ENCODE measurements around the gene CENPX. TPM values are rescaled to one million over a fixed set of nuclear protein-coding genes. Genes with fewer than 3 reads are reported as not detected.

Gene CENPX
- total RNA-seq, 4 donors from 2014 or later, result 52.1 to 144 (median 106) TPM

- Histone ChIP-seq H3K27ac (no peak overlapping the region), H3K4me3 (no peak overlapping the region), H3K27me3 (no peaks in the 10 kb centered on the region), H3K36me3 (peaks cover 0 to 21% (median 4%) of the 10 kb centered on the region in 3 donors), H3K9me3 (no peaks in the 10 kb centered on the region), H3K4me1 (peaks cover 21 to 56% (median 32%) of the 10 kb centered on the region in 3 donors)
- TF ChIP-seq, protein P1, sequence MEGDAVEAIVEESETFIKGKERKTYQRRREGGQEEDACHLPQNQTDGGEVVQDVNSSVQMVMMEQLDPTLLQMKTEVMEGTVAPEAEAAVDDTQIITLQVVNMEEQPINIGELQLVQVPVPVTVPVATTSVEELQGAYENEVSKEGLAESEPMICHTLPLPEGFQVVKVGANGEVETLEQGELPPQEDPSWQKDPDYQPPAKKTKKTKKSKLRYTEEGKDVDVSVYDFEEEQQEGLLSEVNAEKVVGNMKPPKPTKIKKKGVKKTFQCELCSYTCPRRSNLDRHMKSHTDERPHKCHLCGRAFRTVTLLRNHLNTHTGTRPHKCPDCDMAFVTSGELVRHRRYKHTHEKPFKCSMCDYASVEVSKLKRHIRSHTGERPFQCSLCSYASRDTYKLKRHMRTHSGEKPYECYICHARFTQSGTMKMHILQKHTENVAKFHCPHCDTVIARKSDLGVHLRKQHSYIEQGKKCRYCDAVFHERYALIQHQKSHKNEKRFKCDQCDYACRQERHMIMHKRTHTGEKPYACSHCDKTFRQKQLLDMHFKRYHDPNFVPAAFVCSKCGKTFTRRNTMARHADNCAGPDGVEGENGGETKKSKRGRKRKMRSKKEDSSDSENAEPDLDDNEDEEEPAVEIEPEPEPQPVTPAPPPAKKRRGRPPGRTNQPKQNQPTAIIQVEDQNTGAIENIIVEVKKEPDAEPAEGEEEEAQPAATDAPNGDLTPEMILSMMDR (IDR thresholded peaks at IDR 0.05), result no peak
- no peak for TF ChIP-seq POLR2A (IDR thresholded peaks at IDR 0.05)
- 84 to 95% methylated on average over 2 to 9 of the region's 33 CpGs for WGBS, 2 donors
- intact Hi-C loops (cut with DNase I), result no loop called here
- no peak for DNase-seq
Observed at GRCh38 chr17:82018989-82019689, 3.5 kb downstream of the CENPX start.

DNA sequence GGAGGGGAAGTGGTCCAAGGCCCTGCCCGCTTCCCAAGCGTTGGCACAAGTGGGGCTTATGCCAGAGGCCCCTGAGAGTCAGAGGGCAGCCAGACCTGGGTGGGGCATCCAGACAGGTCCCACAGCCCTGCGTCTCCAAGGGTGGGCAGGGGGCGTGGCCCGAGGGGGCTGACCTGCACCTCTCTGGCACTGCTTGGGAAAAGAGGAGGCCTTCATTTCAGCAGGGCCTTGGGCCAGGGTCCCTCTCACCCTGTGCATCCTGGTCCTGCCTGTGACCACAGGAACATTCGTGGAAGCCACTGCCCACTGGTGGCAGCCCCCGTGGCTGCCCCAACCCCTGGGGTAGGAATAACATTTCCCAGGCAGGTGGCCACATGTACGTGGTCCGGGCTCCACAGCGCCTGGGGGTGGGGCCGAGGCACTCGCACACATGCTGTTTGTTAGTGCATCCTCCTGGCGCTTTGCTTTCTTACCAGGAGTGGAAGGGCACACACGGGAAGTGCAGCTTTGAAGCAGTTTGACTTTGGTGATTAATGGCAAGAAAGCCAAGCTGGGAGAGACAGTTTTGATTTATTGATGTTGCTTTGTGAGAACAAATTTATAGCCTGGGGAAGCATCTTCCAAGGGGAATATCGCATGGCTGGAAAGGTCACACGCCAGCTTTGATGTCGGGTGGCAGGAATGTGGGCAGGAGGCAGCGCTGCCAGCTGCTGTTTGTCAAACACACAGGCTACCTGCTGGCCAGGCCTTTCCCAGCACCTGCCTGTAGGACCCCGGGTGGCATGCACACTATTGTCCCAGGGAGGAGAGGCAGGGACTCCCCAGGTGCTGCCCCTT is 4.3 kb downstream of the CENPX start:
- no peak for DNase-seq
- 37 to 64% methylated on average over 9 to 12 of the region's 19 CpGs for WGBS, 2 donors
- H3K9me3 ChIP-seq, result no peaks in the 10 kb centered on the region
- H3K27me3 ChIP-seq, result no peaks in the 10 kb centered on the region
- intact Hi-C loops (cut with DNase I), result no loop called here
- peaks cover 0 to 21% (median 4%) of the 10 kb centered on the region in 3 donors for H3K36me3 ChIP-seq
- H3K4me1 ChIP-seq, result peaks cover 16 to 56% (median 28%) of the 10 kb centered on the region in 3 donors
- no peak overlapping the region for H3K4me3 ChIP-seq
- no peak for TF ChIP-seq POLR2A (IDR thresholded peaks at IDR 0.05)
- TF ChIP-seq, protein P1 (IDR thresholded peaks at IDR 0.05), result no peak
- no peak overlapping the region for H3K27ac ChIP-seq

GRCh38 chr17:82017612-82018151 is 5.0 kb downstream of the CENPX start:
- Histone ChIP-seq H3K4me3 (no peak overlapping the region), H3K27me3 (no peaks in the 10 kb centered on the region), H3K36me3 (peaks cover 0 to 21% (median 4%) of the 10 kb centered on the region in 3 donors), H3K4me1 (peaks cover 20 to 62% (median 28%) of the 10 kb centered on the region in 3 donors), H3K27ac (no peak overlapping the region), H3K9me3 (no peaks in the 10 kb centered on the region)
- DNase-seq, result no peak
- no peak for TF ChIP-seq POLR2A (IDR thresholded peaks at IDR 0.05)
- TF ChIP-seq, protein P1 (IDR thresholded peaks at IDR 0.05), result no peak
- intact Hi-C loops (cut with DNase I), result no loop called here
- whole genome bisulfite sequencing, 2 donors, result 33% methylated on average over 1 of the region's 13 CpGs; no CpG with 5 or more reads in 1 of the 2 donors

DNA sequence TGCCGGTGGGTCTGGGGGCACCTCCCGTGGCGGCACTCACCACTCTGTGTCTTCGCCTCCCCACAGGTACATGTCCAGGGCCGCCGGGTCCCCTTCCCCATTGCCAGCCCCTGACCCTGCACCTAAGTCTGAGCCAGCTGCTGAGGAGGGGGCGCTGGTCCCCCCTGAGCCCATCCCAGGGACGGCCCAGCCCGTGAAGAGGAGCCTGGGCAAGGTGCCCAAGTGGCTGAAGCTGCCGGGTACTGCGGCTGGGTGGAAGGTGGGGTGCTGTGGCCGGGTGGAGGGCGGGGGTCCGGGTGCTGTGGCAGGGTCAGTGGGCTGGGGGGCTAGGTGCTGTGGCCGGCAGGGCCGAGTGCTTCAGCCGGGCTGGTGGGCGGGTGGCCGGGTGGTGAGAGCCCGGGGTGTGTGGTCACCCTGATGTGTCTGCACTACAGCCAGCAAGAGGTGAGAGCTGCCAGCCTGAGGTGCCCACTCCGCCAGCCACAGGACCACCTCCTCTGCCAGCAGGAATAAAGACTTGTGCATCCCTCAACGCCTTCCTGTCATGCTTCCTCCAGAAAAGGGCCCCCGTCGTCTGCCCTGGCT is 5.7 kb downstream of the CENPX start:
- H3K4me1 ChIP-seq, result peaks cover 17 to 62% (median 22%) of the 10 kb centered on the region in 3 donors

More for the DNA sequence above, 5.7 kb downstream of the CENPX start:
- Histone ChIP-seq H3K36me3 (peaks cover 0 to 27% (median 4%) of the 10 kb centered on the region in 3 donors), H3K9me3 (no peaks in the 10 kb centered on the region), H3K4me3 (no peak overlapping the region), H3K27ac (no peak overlapping the region), H3K27me3 (no peaks in the 10 kb centered on the region)
- intact Hi-C loops (cut with DNase I), result no loop called here
- TF ChIP-seq, protein P1 (IDR thresholded peaks at IDR 0.05), result no peak
- no peak for TF ChIP-seq POLR2A (IDR thresholded peaks at IDR 0.05)
- 92 to 100% methylated on average over 1 to 6 of the region's 24 CpGs for WGBS, 2 donors
- no peak for DNase-seq

Measured in esophagus squamous epithelium (tissue), 5 donors.